Measurements from ENCODE around the gene ADGRG2.

Gene ADGRG2

DNA sequence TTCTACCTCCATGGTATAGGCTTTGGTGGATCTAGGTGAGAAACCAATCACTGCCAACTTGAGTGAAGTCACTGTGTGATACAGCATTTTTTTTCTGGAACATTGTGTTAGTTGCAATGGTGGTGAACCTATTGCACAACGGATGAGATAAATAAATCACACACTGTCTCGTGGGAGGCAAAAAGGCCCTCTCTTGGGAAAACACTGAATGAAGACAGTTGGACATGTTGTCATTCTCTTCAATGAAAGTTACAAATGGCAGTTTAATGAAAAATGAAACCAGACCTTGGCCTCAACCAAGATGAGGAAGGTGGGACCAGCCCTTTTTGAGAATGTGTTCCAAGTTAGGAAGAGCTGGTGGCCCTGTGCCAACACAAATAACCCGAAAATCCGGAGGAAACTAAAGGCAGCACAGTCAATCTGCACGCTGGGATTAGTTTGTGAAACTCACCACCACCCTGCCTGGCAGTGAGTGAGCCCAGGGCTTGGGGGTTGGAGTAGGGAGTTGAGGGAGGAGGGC lies 5.4 kb upstream of the ADGRG2 start:
- H3K9me3 ChIP-seq (ENCODE audit: control insufficient read depth, low read length) = no peaks in the 10 kb centered on the region
- no peak overlapping the region for H3K4me3 ChIP-seq (ENCODE audit: extremely low read depth, insufficient read depth, low read length, poor library complexity, severe bottlenecking)
- H3K27ac ChIP-seq (ENCODE audit: low read depth, low read length, severe bottlenecking) = no peak overlapping the region
- 94% methylated on average over 3 of the region's 5 CpGs; no CpG with 5 or more reads in 1 of the 2 experiments for WGBS, 2 experiments (ENCODE audit: insufficient coverage in 2 of 2)
- H3K4me1 ChIP-seq (ENCODE audit: control insufficient read depth, insufficient read depth, low read length, poor library complexity, severe bottlenecking) = no peaks in the 10 kb centered on the region
- no peaks in the 10 kb centered on the region for H3K36me3 ChIP-seq (ENCODE audit: control insufficient read depth, insufficient read depth, low read length)

DNA sequence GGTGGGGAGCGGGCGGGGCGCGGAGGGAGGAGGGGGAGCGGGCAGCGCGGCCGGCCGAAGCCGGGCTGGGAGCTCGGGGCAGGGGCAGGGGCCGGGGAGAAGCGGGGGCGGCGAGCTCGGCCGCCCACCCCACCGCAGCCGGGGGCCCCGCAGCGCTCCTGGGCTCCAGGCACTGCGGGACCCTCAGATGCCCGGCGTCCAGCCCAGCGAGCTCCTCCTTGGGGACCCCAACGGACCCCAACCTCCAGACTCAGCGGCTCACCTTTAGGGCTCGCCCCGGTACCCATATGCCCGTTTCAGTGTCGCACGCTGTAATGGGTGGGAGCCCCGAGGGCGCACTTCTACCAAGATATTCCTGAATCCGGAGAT lies 357 bp upstream of the ADGRG2 start:
- WGBS, 2 experiments (ENCODE audit: insufficient coverage in 2 of 2) = 0 to 2% methylated on average over 12 to 18 of the region's 35 CpGs
- Histone ChIP-seq H3K9me3 (ENCODE audit: control insufficient read depth, low read length) (no peaks in the 10 kb centered on the region), H3K4me3 (ENCODE audit: extremely low read depth, insufficient read depth, low read length, poor library complexity, severe bottlenecking) (no peak overlapping the region), H3K27ac (ENCODE audit: low read depth, low read length, severe bottlenecking) (no peak overlapping the region), H3K36me3 (ENCODE audit: control insufficient read depth, insufficient read depth, low read length) (no peaks in the 10 kb centered on the region), H3K4me1 (ENCODE audit: control insufficient read depth, insufficient read depth, low read length, poor library complexity, severe bottlenecking) (no peaks in the 10 kb centered on the region)

- Histone ChIP-seq H3K27ac (ENCODE audit: low read depth, low read length, severe bottlenecking) (no peak overlapping the region), H3K36me3 (ENCODE audit: control insufficient read depth, insufficient read depth, low read length) (no peaks in the 10 kb centered on the region), H3K4me3 (ENCODE audit: extremely low read depth, insufficient read depth, low read length, poor library complexity, severe bottlenecking) (peak overlapping the region; percentile 37), H3K9me3 (ENCODE audit: control insufficient read depth, low read length) (no peaks in the 10 kb centered on the region), H3K4me1 (ENCODE audit: control insufficient read depth, insufficient read depth, low read length, poor library complexity, severe bottlenecking) (no peaks in the 10 kb centered on the region)
- WGBS, 2 experiments (ENCODE audit: insufficient coverage in 2 of 2) = 3 to 7% methylated on average over 5 of the region's 18 CpGs
Observed at GRCh38 chrX:19121466-19121865, 802 bp downstream of the ADGRG2 start.

DNA sequence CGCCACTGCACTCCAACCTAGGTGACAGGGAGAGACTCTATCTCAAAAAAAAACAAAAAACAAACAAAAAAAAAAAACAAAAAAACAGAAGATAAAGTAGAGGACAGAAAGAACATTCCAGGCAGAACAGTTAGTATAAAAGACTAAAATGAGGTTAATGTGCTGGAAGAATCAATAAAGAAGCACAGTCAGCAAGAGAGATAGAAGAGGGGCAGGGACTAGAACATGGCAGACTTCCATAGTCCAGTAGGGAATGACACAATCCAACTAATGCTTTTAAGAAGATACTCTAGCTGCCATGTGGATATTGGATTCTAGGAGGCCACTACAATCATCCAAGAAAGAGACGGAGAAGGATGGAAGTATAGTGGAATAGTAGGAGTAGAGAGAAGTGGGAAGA lies 11.6 kb downstream of the ADGRG2 start:
- no peak overlapping the region for H3K27ac ChIP-seq (ENCODE audit: low read depth, low read length, severe bottlenecking)
- WGBS, 2 experiments (ENCODE audit: insufficient coverage in 2 of 2) = 100% methylated on average over 1 of the region's 2 CpGs; no CpG with 5 or more reads in 1 of the 2 experiments
- H3K36me3 ChIP-seq (ENCODE audit: control insufficient read depth, insufficient read depth, low read length) = no peaks in the 10 kb centered on the region

DNA sequence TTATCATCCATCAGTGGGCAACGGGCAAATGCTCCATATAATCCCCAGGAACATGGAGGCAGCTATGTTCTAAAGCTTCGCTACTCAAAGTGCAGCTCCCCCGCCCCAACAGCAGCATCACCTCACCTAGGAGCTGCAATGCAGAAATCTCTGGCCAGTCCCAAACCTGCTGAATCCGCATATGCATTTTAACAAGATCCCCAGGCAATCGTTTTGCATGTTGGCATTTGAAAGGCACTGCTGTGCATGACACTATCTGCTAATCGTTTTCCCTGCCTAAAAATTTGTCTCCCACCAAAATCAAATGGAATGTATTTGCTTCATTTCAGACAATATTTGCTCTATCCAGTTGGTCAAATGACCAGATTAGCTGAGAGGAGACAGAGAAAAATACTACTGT lies 15.2 kb downstream of the ADGRG2 start:
- 21% methylated on average over 5 of the region's 6 CpGs; no CpG with 5 or more reads in 1 of the 2 experiments for WGBS, 2 experiments (ENCODE audit: insufficient coverage in 2 of 2)
- Histone ChIP-seq H3K36me3 (ENCODE audit: control insufficient read depth, insufficient read depth, low read length) (no peaks in the 10 kb centered on the region), H3K9me3 (ENCODE audit: control insufficient read depth, low read length) (no peaks in the 10 kb centered on the region), H3K4me1 (ENCODE audit: control insufficient read depth, insufficient read depth, low read length, poor library complexity, severe bottlenecking) (no peaks in the 10 kb centered on the region), H3K27ac (ENCODE audit: low read depth, low read length, severe bottlenecking) (no peak overlapping the region), H3K4me3 (ENCODE audit: extremely low read depth, insufficient read depth, low read length, poor library complexity, severe bottlenecking) (no peak overlapping the region)

More for the DNA sequence above, 11.6 kb downstream of the ADGRG2 start:
- H3K9me3 ChIP-seq (ENCODE audit: control insufficient read depth, low read length) = no peaks in the 10 kb centered on the region
- no peaks in the 10 kb centered on the region for H3K4me1 ChIP-seq (ENCODE audit: control insufficient read depth, insufficient read depth, low read length, poor library complexity, severe bottlenecking)
- H3K4me3 ChIP-seq (ENCODE audit: extremely low read depth, insufficient read depth, low read length, poor library complexity, severe bottlenecking) = no peak overlapping the region

- Histone ChIP-seq H3K36me3 (ENCODE audit: control insufficient read depth, insufficient read depth, low read length) (no peaks in the 10 kb centered on the region), H3K4me1 (ENCODE audit: control insufficient read depth, insufficient read depth, low read length, poor library complexity, severe bottlenecking) (no peaks in the 10 kb centered on the region), H3K4me3 (ENCODE audit: extremely low read depth, insufficient read depth, low read length, poor library complexity, severe bottlenecking) (no peak overlapping the region), H3K27ac (ENCODE audit: low read depth, low read length, severe bottlenecking) (no peak overlapping the region), H3K9me3 (ENCODE audit: control insufficient read depth, low read length) (no peaks in the 10 kb centered on the region)
- 93 to 100% methylated on average over 3 to 8 of the region's 9 CpGs for WGBS, 2 experiments (ENCODE audit: insufficient coverage in 2 of 2)
Observed at GRCh38 chrX:19100586-19100985, 21.7 kb downstream of the ADGRG2 start.

DNA sequence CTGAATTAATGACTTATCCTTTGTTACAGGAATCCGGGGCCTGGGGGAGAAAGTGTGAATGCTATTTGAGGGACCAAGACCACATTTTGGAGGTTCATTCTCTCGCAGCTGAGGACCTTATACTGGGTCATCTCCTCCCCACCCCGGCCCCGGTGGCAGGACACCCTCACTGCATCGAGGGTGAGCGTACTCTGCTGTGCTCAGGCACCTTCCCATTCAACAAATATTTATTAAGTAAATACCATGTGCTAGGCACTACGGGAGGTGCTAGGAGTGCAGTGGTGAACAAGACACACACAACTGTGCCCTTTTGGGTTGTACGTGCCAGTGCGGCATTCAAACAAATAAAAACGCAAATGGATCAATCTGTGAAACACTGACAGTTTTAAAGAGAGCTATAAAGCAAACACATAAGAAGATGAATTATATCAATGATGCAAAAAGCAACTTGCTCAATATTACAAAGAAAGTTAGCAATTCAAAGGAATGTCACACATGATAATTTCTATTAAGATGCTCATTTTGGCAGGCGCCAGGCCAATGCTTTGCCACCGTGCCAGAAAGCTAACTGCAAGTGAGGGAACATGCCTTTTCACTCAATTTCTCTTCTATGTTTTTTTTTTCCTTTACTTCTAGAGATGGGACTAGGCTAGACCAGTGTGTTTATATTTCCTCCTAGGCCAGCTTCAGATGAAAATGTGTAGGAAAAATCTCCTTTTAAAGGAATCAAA lies 24.6 kb downstream of the ADGRG2 start:
- H3K27ac ChIP-seq (ENCODE audit: low read depth, low read length, severe bottlenecking) = no peak overlapping the region
- no peaks in the 10 kb centered on the region for H3K9me3 ChIP-seq (ENCODE audit: control insufficient read depth, low read length)
- 80% methylated on average over 1 of the region's 12 CpGs; no CpG with 5 or more reads in 1 of the 2 experiments for WGBS, 2 experiments (ENCODE audit: insufficient coverage in 2 of 2)
- H3K4me1 ChIP-seq (ENCODE audit: control insufficient read depth, insufficient read depth, low read length, poor library complexity, severe bottlenecking) = no peaks in the 10 kb centered on the region
- no peak overlapping the region for H3K4me3 ChIP-seq (ENCODE audit: extremely low read depth, insufficient read depth, low read length, poor library complexity, severe bottlenecking)
- no peaks in the 10 kb centered on the region for H3K36me3 ChIP-seq (ENCODE audit: control insufficient read depth, insufficient read depth, low read length)

- WGBS, 2 experiments (ENCODE audit: insufficient coverage in 2 of 2) = no CpG with 5 or more reads among the region's 2 CpGs
- H3K4me1 ChIP-seq (ENCODE audit: control insufficient read depth, insufficient read depth, low read length, poor library complexity, severe bottlenecking) = no peaks in the 10 kb centered on the region
- no peaks in the 10 kb centered on the region for H3K36me3 ChIP-seq (ENCODE audit: control insufficient read depth, insufficient read depth, low read length)
- H3K9me3 ChIP-seq (ENCODE audit: control insufficient read depth, low read length) = no peaks in the 10 kb centered on the region
- H3K4me3 ChIP-seq (ENCODE audit: extremely low read depth, insufficient read depth, low read length, poor library complexity, severe bottlenecking) = no peak overlapping the region
- H3K27ac ChIP-seq (ENCODE audit: low read depth, low read length, severe bottlenecking) = no peak overlapping the region
Observed at GRCh38 chrX:19096586-19096985, 25.7 kb downstream of the ADGRG2 start.

DNA sequence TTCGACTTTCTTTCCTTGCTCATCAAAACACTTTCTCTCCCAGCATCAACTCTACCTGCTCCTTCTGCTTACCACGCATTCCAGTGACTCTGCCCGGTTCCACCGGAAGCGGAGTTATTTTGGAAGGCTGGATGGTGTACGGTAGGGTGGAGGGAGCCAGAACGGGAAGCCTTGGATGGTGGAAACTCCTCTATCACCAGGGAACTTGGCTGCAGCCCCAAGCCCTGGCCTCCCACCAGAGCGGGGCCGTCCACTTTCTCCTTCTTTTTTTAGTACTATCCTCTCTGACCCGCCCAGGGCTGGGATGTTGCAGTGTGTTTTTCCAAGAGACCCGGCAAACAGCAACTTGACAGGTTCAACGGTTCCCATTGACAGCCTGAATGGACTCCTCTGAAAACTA lies 27.6 kb downstream of the ADGRG2 start:
- Histone ChIP-seq H3K4me1 (ENCODE audit: control insufficient read depth, insufficient read depth, low read length, poor library complexity, severe bottlenecking) (no peaks in the 10 kb centered on the region), H3K4me3 (ENCODE audit: extremely low read depth, insufficient read depth, low read length, poor library complexity, severe bottlenecking) (no peak overlapping the region), H3K9me3 (ENCODE audit: control insufficient read depth, low read length) (no peaks in the 10 kb centered on the region), H3K36me3 (ENCODE audit: control insufficient read depth, insufficient read depth, low read length) (no peaks in the 10 kb centered on the region), H3K27ac (ENCODE audit: low read depth, low read length, severe bottlenecking) (no peak overlapping the region)
- 100% methylated on average over 1 of the region's 12 CpGs for WGBS, 2 experiments (ENCODE audit: insufficient coverage in 2 of 2)

GRCh38 chrX:19091596-19091995 lies 30.7 kb downstream of the ADGRG2 start:
- WGBS, 2 experiments (ENCODE audit: insufficient coverage in 2 of 2) = 100% methylated on average over 2 of the region's 6 CpGs
- Histone ChIP-seq H3K9me3 (ENCODE audit: control insufficient read depth, low read length) (no peaks in the 10 kb centered on the region), H3K4me1 (ENCODE audit: control insufficient read depth, insufficient read depth, low read length, poor library complexity, severe bottlenecking) (no peaks in the 10 kb centered on the region), H3K4me3 (ENCODE audit: extremely low read depth, insufficient read depth, low read length, poor library complexity, severe bottlenecking) (no peak overlapping the region), H3K36me3 (ENCODE audit: control insufficient read depth, insufficient read depth, low read length) (no peaks in the 10 kb centered on the region), H3K27ac (ENCODE audit: low read depth, low read length, severe bottlenecking) (no peak overlapping the region)

GRCh38 chrX:19089555-19090040 lies 32.7 kb downstream of the ADGRG2 start:
- 83% methylated on average over 1 of the region's 2 CpGs; no CpG with 5 or more reads in 1 of the 2 experiments for WGBS, 2 experiments (ENCODE audit: insufficient coverage in 2 of 2)
- Histone ChIP-seq H3K9me3 (ENCODE audit: control insufficient read depth, low read length) (no peaks in the 10 kb centered on the region), H3K36me3 (ENCODE audit: control insufficient read depth, insufficient read depth, low read length) (no peaks in the 10 kb centered on the region), H3K4me3 (ENCODE audit: extremely low read depth, insufficient read depth, low read length, poor library complexity, severe bottlenecking) (no peak overlapping the region), H3K27ac (ENCODE audit: low read depth, low read length, severe bottlenecking) (no peak overlapping the region), H3K4me1 (ENCODE audit: control insufficient read depth, insufficient read depth, low read length, poor library complexity, severe bottlenecking) (no peaks in the 10 kb centered on the region)

Data from mesodermal cell (in vitro differentiated cells).